Suppressor macrophage treated with lipopolysaccharide for 4 hours (primary cell): Measurements from ENCODE around the gene LRRC42.
A peak's percentile ranks its signal among the peaks of the same experiment; 100 is the strongest.

Experiments
- DNase-seq: peaks from one replicate; pipeline ENCODE4 v3.0.0-alpha.2; 2020

The LRRC42 gene

GRCh38 chr1:53946252-53947171, at the start of gene LRRC42:
LRRC42 (plus strand) TSS chr1:53946350; CDS start chr1:53952000, 5,650 bp downstream.
- DNase-seq = peak; percentile 92

- peak; percentile 61 for DNase-seq
These were observed 49.4 kb upstream of the LRRC42 start for GRCh38 chr1:53896635-53897229.

- no peak for DNase-seq
These were observed 46.9 kb upstream of the LRRC42 start for GRCh38 chr1:53899206-53899628.

GRCh38 chr1:53899708-53900107, 46.4 kb upstream of the LRRC42 start:
- no peak for DNase-seq

- no peak for DNase-seq
These were observed 43.7 kb upstream of the LRRC42 start for GRCh38 chr1:53902235-53903138.

- no peak for DNase-seq
These were observed 40.6 kb upstream of the LRRC42 start for GRCh38 chr1:53905509-53905908.

- no peak for DNase-seq
These were observed 40.0 kb upstream of the LRRC42 start for GRCh38 chr1:53906121-53906520.

- DNase-seq = no peak
These were observed 36.2 kb upstream of the LRRC42 start for GRCh38 chr1:53909946-53910345.

- DNase-seq = no peak
These were observed 34.7 kb upstream of the LRRC42 start for GRCh38 chr1:53911442-53911841.

GRCh38 chr1:53913352-53914033, 32.7 kb upstream of the LRRC42 start:
- DNase-seq = no peak

- DNase-seq = no peak
These were observed 27.8 kb upstream of the LRRC42 start for GRCh38 chr1:53918343-53918742.

GRCh38 chr1:53919675-53920066, 26.5 kb upstream of the LRRC42 start:
- no peak for DNase-seq

- DNase-seq = no peak
These were observed 18.7 kb upstream of the LRRC42 start for GRCh38 chr1:53927376-53927881.

GRCh38 chr1:53929246-53929960, 16.7 kb upstream of the LRRC42 start:
- DNase-seq = no peak

- no peak for DNase-seq
These were observed 15.2 kb upstream of the LRRC42 start for GRCh38 chr1:53930932-53931331.

GRCh38 chr1:53931523-53931922, 14.6 kb upstream of the LRRC42 start:
- DNase-seq = no peak

GRCh38 chr1:53934170-53934765, 11.9 kb upstream of the LRRC42 start:
- DNase-seq = no peak

- DNase-seq = no peak
These were observed 9.7 kb upstream of the LRRC42 start for GRCh38 chr1:53936430-53936829.

- DNase-seq = no peak
These were observed 7.9 kb upstream of the LRRC42 start for GRCh38 chr1:53938136-53938830.

- peak; percentile 20 for DNase-seq
These were observed 3.8 kb upstream of the LRRC42 start for GRCh38 chr1:53942127-53942957.
